Epithelial cell of proximal tubule (primary cell): ENCODE results near the gene TAS2R9. TPM values are rescaled to one million over a fixed set of nuclear protein-coding genes. Genes with fewer than 3 reads are reported as not detected.

Experiments used
- DNase-seq: peaks from one replicate; pipeline ENCODE4 v3.0.0-alpha.2; 2011; ENCODE audit warnings: low read depth
- H3K4me3 ChIP-seq: 2 replicates; pipeline ENCODE4 v1.5.1; 2011; ENCODE audit warnings: low read depth, mild to moderate bottlenecking, low read length
- total RNA-seq: library from RNA; depleted of rRNA; stranded (reverse); fragments of >200 nt; gene quantifications from 2 replicates; pipeline ENCODE4 v1.2.3, GENCODE V29; 2015
- TF ChIP-seq, protein P1 (sequence below): conservative IDR thresholded peaks from 2 replicates; pipeline ENCODE4 v1.5.1; 2012; ENCODE audit warnings: low read depth, mild to moderate bottlenecking, low read length

The TAS2R9 gene, protein sequence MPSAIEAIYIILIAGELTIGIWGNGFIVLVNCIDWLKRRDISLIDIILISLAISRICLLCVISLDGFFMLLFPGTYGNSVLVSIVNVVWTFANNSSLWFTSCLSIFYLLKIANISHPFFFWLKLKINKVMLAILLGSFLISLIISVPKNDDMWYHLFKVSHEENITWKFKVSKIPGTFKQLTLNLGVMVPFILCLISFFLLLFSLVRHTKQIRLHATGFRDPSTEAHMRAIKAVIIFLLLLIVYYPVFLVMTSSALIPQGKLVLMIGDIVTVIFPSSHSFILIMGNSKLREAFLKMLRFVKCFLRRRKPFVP
- not detected in 2 replicates for total RNA-seq

DNA sequence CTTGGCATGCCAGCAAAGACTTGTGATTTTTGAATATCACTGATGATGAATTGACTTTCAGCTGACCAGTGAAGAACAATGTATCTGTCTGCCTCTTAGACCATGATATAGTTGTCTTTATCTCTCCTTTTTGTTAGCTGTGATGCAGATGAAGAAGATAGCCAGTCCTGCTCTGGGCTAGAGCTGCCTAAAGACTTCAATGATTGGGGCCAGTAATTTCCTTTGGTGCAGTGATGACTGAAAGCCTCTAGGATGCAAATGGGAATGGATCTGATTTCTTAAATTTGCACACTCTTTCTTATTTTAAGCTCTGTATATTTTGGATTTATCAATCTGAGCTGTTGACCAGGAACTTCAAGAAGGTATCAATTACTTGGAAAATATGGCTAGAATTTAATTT is at the start of gene TAS2R9:
Gene TAS2R9, minus strand, starts transcription at position 101 of the 400 bp plus-strand sequence. Its CDS starts 93 bp downstream, at position 8.
- H3K4me3 ChIP-seq = no peak within 1 kb of the TSS
- TF ChIP-seq, protein P1, sequence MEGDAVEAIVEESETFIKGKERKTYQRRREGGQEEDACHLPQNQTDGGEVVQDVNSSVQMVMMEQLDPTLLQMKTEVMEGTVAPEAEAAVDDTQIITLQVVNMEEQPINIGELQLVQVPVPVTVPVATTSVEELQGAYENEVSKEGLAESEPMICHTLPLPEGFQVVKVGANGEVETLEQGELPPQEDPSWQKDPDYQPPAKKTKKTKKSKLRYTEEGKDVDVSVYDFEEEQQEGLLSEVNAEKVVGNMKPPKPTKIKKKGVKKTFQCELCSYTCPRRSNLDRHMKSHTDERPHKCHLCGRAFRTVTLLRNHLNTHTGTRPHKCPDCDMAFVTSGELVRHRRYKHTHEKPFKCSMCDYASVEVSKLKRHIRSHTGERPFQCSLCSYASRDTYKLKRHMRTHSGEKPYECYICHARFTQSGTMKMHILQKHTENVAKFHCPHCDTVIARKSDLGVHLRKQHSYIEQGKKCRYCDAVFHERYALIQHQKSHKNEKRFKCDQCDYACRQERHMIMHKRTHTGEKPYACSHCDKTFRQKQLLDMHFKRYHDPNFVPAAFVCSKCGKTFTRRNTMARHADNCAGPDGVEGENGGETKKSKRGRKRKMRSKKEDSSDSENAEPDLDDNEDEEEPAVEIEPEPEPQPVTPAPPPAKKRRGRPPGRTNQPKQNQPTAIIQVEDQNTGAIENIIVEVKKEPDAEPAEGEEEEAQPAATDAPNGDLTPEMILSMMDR = no peak
- no peak for DNase-seq

DNA sequence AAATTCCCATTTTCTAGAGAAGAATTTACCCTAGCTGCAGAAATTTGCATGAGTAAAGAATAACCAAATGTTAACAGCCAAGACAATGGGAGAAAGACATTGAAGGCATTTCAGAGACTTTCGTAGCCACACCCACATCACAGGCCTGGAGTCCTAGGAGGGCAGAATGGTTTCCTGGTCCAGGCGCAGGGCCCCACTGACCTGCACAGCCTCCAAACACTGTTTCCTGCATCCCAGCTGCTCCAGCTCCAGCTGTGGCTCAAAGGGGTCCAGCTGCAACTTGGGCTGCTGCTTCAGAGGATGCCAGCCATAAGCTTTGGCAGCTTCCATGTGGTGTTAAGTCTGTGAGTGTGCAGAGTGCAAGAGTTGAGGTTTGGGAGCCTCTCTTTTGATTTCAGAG is 45.8 kb upstream of the TAS2R9 start:
- no peak for DNase-seq
- no peak overlapping the region for H3K4me3 ChIP-seq
- TF ChIP-seq, protein P1 = no peak

DNA sequence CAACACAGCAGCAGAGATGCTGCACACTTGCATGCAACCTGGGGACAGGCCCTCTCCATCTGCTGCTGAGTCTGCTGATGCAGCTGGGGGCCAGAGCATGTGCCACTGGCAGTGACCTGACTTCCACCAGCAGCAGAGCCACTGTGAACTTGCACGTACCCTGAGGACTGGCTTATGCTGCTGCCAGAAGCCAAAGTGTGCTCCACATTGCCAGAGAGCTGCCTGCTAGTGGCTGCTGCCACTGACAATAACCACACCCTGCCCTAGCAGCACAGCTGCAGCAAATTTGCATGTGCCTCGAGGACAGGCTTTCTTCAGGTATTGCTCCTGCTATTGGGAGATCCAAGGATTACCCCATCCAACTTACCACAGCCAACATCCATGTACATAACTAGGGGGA is 43.8 kb upstream of the TAS2R9 start:
- TF ChIP-seq, protein P1 = no peak
- no peak for DNase-seq
- no peak overlapping the region for H3K4me3 ChIP-seq

DNA sequence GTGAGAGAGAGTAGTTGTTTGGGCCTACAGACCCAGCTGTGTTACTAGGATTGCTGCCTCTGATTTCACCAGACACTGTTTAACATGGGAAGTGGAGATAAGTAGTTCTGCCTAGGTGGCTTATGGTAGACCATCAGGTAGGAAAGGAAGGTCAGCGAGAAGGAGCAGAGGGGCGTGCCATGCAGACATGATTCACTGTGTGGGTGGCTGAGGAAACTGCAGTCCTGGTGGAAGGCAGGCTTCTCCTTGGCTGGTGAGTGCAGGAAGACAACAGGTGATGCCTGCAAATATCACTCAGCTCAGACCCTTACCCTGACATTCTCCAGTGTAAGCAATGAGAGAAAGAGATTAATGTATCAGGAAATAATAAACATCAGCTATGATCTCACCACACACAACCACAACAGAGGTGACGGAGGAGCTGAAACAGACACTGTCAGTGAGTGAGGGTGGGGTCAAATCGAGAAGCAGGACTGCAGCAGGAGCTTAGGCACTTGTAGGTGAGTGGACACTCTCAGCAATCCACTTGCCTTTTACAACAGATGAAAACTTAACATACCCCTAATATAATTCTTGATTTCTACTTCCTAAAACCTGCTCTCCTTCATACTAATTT is 41.4 kb upstream of the TAS2R9 start:
- TF ChIP-seq, protein P1 = no peak
- DNase-seq = no peak
- no peak overlapping the region for H3K4me3 ChIP-seq

DNA sequence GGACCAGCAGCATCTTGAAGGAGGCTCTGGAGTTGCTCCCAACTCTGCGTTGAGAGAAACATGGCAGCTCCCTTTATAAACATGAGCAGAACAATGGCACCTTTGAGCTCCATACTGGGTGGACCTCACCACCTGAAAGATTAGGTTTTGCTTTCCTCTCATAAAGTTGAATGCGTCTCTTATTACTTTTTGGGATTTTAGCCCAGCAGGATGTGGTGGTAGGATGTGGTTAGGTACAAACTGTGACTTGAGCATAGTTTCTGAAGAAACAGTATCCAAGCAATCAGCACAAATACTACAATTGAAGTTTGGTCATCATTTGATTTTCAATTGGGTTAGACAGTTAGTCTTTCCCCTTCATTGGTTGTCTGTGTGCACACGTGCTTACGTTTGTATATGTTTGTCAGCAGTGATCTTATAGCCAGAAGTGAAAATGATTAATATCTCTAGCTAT is 39.5 kb upstream of the TAS2R9 start, which contains the start of gene PRR4:
Gene PRR4, minus strand, starts transcription at position 51 of the 454 bp plus-strand sequence. Its CDS starts 38 bp downstream, at position 13.
- TF ChIP-seq, protein P1 = no peak
- H3K4me3 ChIP-seq = no peak within 1 kb of the TSS
- no peak for DNase-seq

DNA sequence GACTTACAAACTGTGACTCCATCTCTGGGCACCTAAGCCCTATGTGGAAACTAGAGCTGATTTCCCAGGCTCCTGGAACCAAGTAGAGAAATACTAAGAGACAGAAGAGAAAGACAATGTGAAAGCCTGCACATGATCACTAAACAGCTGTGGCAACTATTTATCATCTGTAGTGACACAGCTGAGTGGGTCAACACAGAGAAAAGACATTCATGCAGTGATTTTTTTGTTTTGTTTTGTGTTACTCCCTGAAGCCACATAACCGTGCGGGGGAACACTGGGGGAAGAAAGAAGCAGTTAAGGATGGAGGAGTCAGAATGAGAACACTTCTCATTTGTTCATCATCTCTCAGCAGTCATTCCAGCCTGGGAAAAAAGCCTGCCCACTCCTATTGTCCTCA is 37.8 kb upstream of the TAS2R9 start:
- no peak overlapping the region for H3K4me3 ChIP-seq
- DNase-seq = no peak
- TF ChIP-seq, protein P1 = no peak
